GM18951 (cell line): ENCODE data around the gene DHRS13.

Source experiments
- POLR2A ChIP-seq: IDR thresholded peaks from 4 replicates; pipeline ENCODE4 v1.6.1; 2011; ENCODE audit warnings: mild to moderate bottlenecking; ENCODE audit not compliant: insufficient read length, insufficient read depth; ENCODE audit errors: extremely low read depth
- in situ Hi-C: fragments of 300-500 bp; cut with MboI; formaldehyde crosslinking; loops from one replicate; pipeline ENCODE4 v1.12.0; 2022; ENCODE audit warnings: low sequenced_read_pairs, mixed read lengths, inconsistent platforms; ENCODE audit not compliant: unreplicated experiment

Gene DHRS13

DNA sequence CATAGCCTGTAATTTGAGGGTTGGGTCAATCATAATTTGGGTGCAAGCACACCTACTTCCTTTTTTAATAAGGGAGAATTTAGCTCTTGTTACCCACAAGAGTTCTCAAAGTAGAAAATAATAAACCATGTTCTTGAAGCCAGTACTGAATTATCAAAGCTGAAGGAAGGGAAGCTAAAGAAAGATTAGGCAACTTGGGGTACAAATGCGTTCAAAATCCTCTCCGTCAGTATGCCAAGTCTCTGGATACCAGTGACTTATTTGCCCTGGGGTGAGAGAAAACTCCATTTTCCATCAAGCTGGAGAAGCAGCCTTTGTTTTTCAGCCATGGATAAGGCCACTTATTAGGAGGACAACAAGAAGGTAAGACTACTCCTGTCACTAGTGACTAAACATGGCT, 23.5 kb upstream of the DHRS13 start:
- in situ Hi-C loops, result no loop called here

GRCh38 chr17:28925912-28926365, 23.1 kb upstream of the DHRS13 start:
- in situ Hi-C loops, result no loop called here
- no peak for TF ChIP-seq POLR2A

More for the DNA sequence above, 23.5 kb upstream of the DHRS13 start:
- no peak for TF ChIP-seq POLR2A

DNA sequence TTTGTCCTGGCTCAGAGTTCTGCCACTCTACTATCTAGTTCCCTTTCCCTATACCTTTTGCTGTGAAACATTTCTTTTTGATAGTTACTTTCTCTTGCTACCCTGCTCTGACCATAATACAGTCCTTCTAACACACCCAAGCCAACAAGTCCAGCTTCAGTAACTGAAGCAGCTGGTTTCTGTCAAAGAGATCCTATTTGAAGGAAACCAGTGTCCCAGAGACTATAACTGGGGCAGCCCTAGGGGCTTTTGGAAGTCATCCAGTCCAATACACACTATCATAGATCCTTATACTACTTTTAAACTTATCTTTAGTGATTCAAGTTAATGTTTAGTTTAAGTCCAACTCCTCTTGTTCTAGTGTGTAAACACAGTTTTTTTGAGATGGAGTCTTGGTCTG, 17.3 kb upstream of the DHRS13 start:
- TF ChIP-seq POLR2A, result no peak
- in situ Hi-C loops, result no loop called here

GRCh38 chr17:28918295-28918694, 15.4 kb upstream of the DHRS13 start:
- TF ChIP-seq POLR2A, result no peak
- in situ Hi-C loops, result no loop called here

GRCh38 chr17:28917465-28917864, 14.6 kb upstream of the DHRS13 start:
- in situ Hi-C loops, result no loop called here
- no peak for TF ChIP-seq POLR2A

- in situ Hi-C loops, result no loop called here
- no peak for TF ChIP-seq POLR2A
Measured at GRCh38 chr17:28917029-28917428, 14.2 kb upstream of the DHRS13 start.

- no peak for TF ChIP-seq POLR2A
- in situ Hi-C loops, result no loop called here
Measured at GRCh38 chr17:28916302-28916934, 13.5 kb upstream of the DHRS13 start.

DNA sequence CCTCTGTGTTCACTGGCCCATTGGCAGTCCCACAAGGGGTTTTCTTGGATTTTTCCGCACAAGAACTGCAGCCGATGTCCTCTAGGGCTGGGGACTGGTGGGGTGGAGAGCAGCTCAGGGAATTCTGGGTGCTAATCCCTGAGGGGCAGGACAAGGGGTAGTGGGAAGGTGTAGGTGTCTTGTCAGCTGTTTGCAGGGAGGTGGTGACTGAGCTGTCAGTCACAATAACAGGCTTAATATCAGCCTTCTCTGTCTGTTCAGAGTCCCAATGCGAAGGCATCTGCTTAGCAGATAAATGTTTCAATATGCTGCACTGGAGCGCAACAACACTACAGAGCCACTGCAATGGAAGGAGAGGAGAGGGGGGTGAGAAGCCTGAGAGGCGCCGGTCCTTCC, 10.1 kb upstream of the DHRS13 start:
- TF ChIP-seq POLR2A, result no peak
- in situ Hi-C loops, result no loop called here

DNA sequence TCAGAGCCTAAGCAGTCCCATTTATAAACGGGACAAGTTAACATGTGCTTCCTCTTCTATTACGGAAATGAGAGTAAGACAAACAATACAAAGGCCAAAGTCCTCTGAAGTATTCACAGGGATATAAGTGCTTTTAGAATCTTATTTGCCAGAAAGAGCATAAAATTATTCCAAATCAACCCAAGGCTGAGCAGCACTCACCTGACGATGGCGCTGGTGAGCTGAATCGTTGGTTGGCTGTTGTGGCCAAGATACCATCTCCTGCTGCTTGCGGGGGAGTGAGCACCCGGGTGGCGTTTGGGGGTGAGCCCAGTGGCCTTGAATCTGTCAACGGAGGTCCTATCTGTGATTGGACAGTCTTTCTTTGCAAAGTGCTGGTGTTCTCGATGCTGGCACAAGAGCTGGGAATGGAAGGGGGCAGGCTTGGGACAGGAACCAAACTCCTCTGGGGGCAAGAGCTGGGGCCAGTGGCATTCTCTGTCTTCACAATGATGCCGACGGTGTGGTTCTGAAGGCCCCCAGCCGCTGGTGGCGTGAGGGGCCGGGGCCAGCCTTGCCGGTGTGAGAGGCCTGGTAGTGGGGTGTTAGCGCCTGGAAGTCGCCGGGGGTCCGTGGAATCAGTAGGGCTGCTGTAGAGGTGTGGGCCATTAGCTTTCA, 9.5 kb upstream of the DHRS13 start:
- no peak for TF ChIP-seq POLR2A
- in situ Hi-C loops, result no loop called here

- in situ Hi-C loops, result no loop called here
- no peak for TF ChIP-seq POLR2A
Measured at GRCh38 chr17:28911411-28912045, 8.6 kb upstream of the DHRS13 start.

DNA sequence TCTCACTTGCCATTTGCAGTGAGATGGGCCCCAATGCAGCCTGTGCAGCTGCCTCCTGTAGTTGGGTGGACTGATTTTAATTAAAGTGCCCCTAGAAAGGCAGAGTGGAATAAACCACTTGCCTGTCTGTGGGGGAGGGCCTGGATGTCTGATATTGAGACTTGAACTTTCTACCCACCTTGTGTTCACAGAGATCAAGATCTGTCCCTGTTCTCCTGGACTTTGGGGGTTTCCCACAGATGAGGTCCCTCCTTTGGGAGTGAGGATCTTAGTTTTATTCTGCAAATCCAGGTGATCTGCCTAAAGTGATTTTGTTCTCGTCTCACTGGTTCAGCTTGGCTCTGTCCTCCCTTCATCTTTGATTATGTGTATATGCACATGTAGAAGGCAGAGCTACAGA, 7.7 kb upstream of the DHRS13 start:
- TF ChIP-seq POLR2A, result no peak

GRCh38 chr17:28908640-28909167, 5.8 kb upstream of the DHRS13 start:
- in situ Hi-C loops, result no loop called here

More for the DNA sequence above, 7.7 kb upstream of the DHRS13 start:
- in situ Hi-C loops, result no loop called here

GRCh38 chr17:28907709-28908475, 5.0 kb upstream of the DHRS13 start:
- in situ Hi-C loops, result no loop called here
- no peak for TF ChIP-seq POLR2A

More at GRCh38 chr17:28908640-28909167, 5.8 kb upstream of the DHRS13 start:
- TF ChIP-seq POLR2A, result no peak
